ENCODE data around the gene NCLN.

NCLN gene, protein sequence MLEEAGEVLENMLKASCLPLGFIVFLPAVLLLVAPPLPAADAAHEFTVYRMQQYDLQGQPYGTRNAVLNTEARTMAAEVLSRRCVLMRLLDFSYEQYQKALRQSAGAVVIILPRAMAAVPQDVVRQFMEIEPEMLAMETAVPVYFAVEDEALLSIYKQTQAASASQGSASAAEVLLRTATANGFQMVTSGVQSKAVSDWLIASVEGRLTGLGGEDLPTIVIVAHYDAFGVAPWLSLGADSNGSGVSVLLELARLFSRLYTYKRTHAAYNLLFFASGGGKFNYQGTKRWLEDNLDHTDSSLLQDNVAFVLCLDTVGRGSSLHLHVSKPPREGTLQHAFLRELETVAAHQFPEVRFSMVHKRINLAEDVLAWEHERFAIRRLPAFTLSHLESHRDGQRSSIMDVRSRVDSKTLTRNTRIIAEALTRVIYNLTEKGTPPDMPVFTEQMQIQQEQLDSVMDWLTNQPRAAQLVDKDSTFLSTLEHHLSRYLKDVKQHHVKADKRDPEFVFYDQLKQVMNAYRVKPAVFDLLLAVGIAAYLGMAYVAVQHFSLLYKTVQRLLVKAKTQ
- total RNA-seq = 69.2 to 74.9 (median 71.0) reads per million in 3 donors

DNA sequence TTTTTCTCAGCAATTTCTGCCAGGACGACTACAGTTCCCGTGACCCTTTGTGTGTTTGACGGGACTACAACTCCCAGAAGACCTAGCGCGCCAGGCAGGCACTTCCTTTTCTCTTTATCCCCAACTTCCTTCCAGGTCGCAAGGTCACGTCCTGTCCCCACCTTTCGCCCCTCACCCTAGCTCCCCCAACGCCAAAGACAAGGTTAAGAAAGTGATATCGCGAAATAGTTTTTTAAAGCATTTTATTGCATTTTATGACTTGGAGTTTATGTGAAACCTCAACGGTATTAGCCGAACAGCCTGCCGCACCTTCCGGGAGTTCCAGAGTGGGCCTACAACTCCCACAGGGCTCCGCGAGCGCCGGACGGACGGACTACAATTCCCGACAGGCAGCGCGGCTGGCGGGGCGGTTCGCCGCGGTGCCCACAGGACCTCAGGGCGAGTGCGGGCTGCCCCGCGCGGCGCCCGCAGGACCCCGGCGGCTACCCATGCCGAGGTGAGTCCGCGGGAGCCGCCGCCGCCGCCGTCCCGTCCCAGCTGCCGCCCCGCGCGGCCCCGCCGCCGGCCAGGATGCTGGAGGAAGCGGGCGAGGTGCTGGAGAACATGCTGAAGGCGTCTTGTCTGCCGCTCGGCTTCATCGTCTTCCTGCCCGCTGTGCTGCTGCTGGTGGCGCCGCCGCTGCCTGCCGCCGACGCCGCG is at the start of gene NCLN:
TSS of gene NCLN (plus strand) at position 470 of the 699 bp plus-strand sequence. CDS start at position 571, 101 bp downstream.
- Histone ChIP-seq H3K27ac (ENCODE audit: insufficient read depth, low read length, poor library complexity, severe bottlenecking) (peak within 1 kb of the TSS; percentile 75), H3K36me3 (ENCODE audit: control insufficient read depth, insufficient read depth, low read length) (peaks cover 7% of the 10 kb centered on the region), H3K9me3 (ENCODE audit: control insufficient read depth, low read length) (no peaks in the 10 kb centered on the region), H3K27me3 (replicated peaks; ENCODE audit: control insufficient read depth, insufficient read depth, low read length, poor library complexity, severe bottlenecking) (no peaks in the 10 kb centered on the region), H3K4me1 (ENCODE audit: control insufficient read depth, insufficient read depth, low read length, poor library complexity, severe bottlenecking) (peaks cover 63% of the 10 kb centered on the region), H3K4me3 (ENCODE audit: insufficient read depth, low read depth, low read length, poor library complexity, severe bottlenecking) (peak within 1 kb of the TSS; percentile 77)
- DNase-seq = peak; percentile 82 to 90 (median 89)

DNA sequence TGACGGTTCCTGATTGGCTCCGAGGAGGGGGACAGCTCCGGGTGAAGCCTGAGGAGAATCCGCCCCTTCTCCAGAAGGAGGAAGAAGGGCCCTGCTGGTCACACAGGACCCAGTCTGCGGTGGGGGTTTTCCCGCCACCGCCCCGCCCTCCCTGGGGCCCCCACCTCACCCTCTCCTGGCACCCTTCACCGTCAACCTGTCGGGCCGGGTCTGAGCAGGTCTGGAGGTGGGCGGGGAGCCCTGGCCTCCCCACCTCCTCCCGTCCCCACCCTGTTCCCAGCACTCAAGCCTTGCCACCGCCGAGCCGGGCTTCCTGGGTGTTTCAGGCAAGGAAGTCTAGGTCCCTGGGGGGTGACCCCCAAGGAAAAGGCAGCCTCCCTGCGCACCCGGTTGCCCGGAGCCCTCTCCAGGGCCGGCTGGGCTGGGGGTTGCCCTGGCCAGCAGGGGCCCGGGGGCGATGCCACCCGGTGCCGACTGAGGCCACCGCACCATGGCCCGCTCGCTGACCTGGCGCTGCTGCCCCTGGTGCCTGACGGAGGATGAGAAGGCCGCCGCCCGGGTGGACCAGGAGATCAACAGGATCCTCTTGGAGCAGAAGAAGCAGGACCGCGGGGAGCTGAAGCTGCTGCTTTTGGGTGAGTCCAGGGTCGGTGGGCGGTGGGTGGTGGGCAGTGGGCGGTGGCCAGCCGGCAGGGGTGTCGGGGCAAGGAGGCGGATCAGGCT is 49.6 kb upstream of the NCLN start, which contains the start of gene GNA15:
TSS of gene GNA15 (plus strand) at position 73 of the 723 bp plus-strand sequence. CDS start at position 491, 418 bp downstream.
- peak within 1 kb of the TSS; percentile 57 for H3K4me3 ChIP-seq (ENCODE audit: insufficient read depth, low read depth, low read length, poor library complexity, severe bottlenecking)
- H3K9me3 ChIP-seq (ENCODE audit: control insufficient read depth, low read length) = no peaks in the 10 kb centered on the region
- peaks cover 31% of the 10 kb centered on the region for H3K4me1 ChIP-seq (ENCODE audit: control insufficient read depth, insufficient read depth, low read length, poor library complexity, severe bottlenecking)
- no peaks in the 10 kb centered on the region for H3K36me3 ChIP-seq (ENCODE audit: control insufficient read depth, insufficient read depth, low read length)
- peak within 1 kb of the TSS; percentile 67 for H3K27ac ChIP-seq (ENCODE audit: insufficient read depth, low read length, poor library complexity, severe bottlenecking)
- no peaks in the 10 kb centered on the region for H3K27me3 ChIP-seq (replicated peaks; ENCODE audit: control insufficient read depth, insufficient read depth, low read length, poor library complexity, severe bottlenecking)
- DNase-seq = peak; percentile 44 to 64 (median 59)

GRCh38 chr19:3136684-3137055 is 49.1 kb upstream of the NCLN start:
- Histone ChIP-seq H3K27ac (ENCODE audit: insufficient read depth, low read length, poor library complexity, severe bottlenecking) (peak overlapping the region; percentile 67), H3K36me3 (ENCODE audit: control insufficient read depth, insufficient read depth, low read length) (no peaks in the 10 kb centered on the region), H3K27me3 (replicated peaks; ENCODE audit: control insufficient read depth, insufficient read depth, low read length, poor library complexity, severe bottlenecking) (no peaks in the 10 kb centered on the region), H3K9me3 (ENCODE audit: control insufficient read depth, low read length) (no peaks in the 10 kb centered on the region), H3K4me3 (ENCODE audit: insufficient read depth, low read depth, low read length, poor library complexity, severe bottlenecking) (peak overlapping the region; percentile 57), H3K4me1 (ENCODE audit: control insufficient read depth, insufficient read depth, low read length, poor library complexity, severe bottlenecking) (peaks cover 36% of the 10 kb centered on the region)
- DNase-seq = no peak

GRCh38 chr19:3137119-3137518 is 48.6 kb upstream of the NCLN start:
- Histone ChIP-seq H3K9me3 (ENCODE audit: control insufficient read depth, low read length) (no peaks in the 10 kb centered on the region), H3K36me3 (ENCODE audit: control insufficient read depth, insufficient read depth, low read length) (no peaks in the 10 kb centered on the region), H3K27me3 (replicated peaks; ENCODE audit: control insufficient read depth, insufficient read depth, low read length, poor library complexity, severe bottlenecking) (no peaks in the 10 kb centered on the region), H3K4me3 (ENCODE audit: insufficient read depth, low read depth, low read length, poor library complexity, severe bottlenecking) (peak overlapping the region; percentile 57), H3K27ac (ENCODE audit: insufficient read depth, low read length, poor library complexity, severe bottlenecking) (peak overlapping the region; percentile 67), H3K4me1 (ENCODE audit: control insufficient read depth, insufficient read depth, low read length, poor library complexity, severe bottlenecking) (peaks cover 40% of the 10 kb centered on the region)
- no peak for DNase-seq

- no peaks in the 10 kb centered on the region for H3K27me3 ChIP-seq (replicated peaks; ENCODE audit: control insufficient read depth, insufficient read depth, low read length, poor library complexity, severe bottlenecking)
- H3K27ac ChIP-seq (ENCODE audit: insufficient read depth, low read length, poor library complexity, severe bottlenecking) = no peak overlapping the region
- H3K4me1 ChIP-seq (ENCODE audit: control insufficient read depth, insufficient read depth, low read length, poor library complexity, severe bottlenecking) = peaks cover 34% of the 10 kb centered on the region
- DNase-seq = no peak
- no peaks in the 10 kb centered on the region for H3K9me3 ChIP-seq (ENCODE audit: control insufficient read depth, low read length)
- no peak overlapping the region for H3K4me3 ChIP-seq (ENCODE audit: insufficient read depth, low read depth, low read length, poor library complexity, severe bottlenecking)
- no peaks in the 10 kb centered on the region for H3K36me3 ChIP-seq (ENCODE audit: control insufficient read depth, insufficient read depth, low read length)
Measured at GRCh38 chr19:3138268-3138667, 47.5 kb upstream of the NCLN start.

DNA sequence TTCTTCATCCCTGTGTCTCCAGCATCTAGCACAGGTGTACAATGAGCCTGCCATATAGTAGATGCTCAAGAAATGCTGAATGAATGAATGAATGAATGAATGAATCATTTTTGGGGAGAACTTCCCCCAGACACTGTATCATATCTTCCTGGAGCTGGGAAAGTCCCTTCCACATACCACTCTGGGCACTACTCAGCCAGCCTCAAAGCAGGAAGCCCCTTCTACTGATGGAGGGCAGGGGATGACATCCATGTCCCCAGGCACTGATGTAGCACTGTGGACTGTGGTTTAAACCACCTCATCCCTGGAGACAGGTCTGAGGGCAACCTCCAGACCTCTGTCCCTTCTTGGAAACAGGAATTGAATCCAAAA is 45.1 kb upstream of the NCLN start:
- no peak overlapping the region for H3K27ac ChIP-seq (ENCODE audit: insufficient read depth, low read length, poor library complexity, severe bottlenecking)
- H3K9me3 ChIP-seq (ENCODE audit: control insufficient read depth, low read length) = no peaks in the 10 kb centered on the region
- H3K27me3 ChIP-seq (replicated peaks; ENCODE audit: control insufficient read depth, insufficient read depth, low read length, poor library complexity, severe bottlenecking) = no peaks in the 10 kb centered on the region
- no peak for DNase-seq
- peaks cover 17% of the 10 kb centered on the region for H3K4me1 ChIP-seq (ENCODE audit: control insufficient read depth, insufficient read depth, low read length, poor library complexity, severe bottlenecking)
- H3K4me3 ChIP-seq (ENCODE audit: insufficient read depth, low read depth, low read length, poor library complexity, severe bottlenecking) = no peak overlapping the region
- no peaks in the 10 kb centered on the region for H3K36me3 ChIP-seq (ENCODE audit: control insufficient read depth, insufficient read depth, low read length)

DNA sequence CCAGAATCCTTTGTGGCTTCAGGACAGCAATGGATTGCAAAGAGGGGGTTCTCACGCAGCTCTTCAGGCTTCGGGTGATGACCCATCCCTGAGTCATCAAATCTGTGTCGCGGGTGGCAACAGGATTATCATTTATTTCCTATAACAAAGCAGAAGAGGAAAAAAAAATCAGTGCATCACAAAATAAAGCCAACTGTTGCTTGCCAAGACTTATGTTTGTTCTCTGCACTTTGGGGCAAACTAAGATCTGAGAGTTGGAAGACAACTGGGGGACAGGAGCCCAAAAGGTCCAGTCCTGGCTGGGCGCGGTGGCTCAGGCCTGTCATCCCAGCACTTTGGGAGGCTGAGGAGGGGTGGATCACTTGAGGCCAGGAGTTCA is 43.4 kb upstream of the NCLN start:
- H3K4me3 ChIP-seq (ENCODE audit: insufficient read depth, low read depth, low read length, poor library complexity, severe bottlenecking) = no peak overlapping the region
- no peaks in the 10 kb centered on the region for H3K36me3 ChIP-seq (ENCODE audit: control insufficient read depth, insufficient read depth, low read length)
- no peaks in the 10 kb centered on the region for H3K27me3 ChIP-seq (replicated peaks; ENCODE audit: control insufficient read depth, insufficient read depth, low read length, poor library complexity, severe bottlenecking)
- H3K27ac ChIP-seq (ENCODE audit: insufficient read depth, low read length, poor library complexity, severe bottlenecking) = peak overlapping the region; percentile 57
- peaks cover 19% of the 10 kb centered on the region for H3K4me1 ChIP-seq (ENCODE audit: control insufficient read depth, insufficient read depth, low read length, poor library complexity, severe bottlenecking)
- no peaks in the 10 kb centered on the region for H3K9me3 ChIP-seq (ENCODE audit: control insufficient read depth, low read length)
- DNase-seq = no peak

DNA sequence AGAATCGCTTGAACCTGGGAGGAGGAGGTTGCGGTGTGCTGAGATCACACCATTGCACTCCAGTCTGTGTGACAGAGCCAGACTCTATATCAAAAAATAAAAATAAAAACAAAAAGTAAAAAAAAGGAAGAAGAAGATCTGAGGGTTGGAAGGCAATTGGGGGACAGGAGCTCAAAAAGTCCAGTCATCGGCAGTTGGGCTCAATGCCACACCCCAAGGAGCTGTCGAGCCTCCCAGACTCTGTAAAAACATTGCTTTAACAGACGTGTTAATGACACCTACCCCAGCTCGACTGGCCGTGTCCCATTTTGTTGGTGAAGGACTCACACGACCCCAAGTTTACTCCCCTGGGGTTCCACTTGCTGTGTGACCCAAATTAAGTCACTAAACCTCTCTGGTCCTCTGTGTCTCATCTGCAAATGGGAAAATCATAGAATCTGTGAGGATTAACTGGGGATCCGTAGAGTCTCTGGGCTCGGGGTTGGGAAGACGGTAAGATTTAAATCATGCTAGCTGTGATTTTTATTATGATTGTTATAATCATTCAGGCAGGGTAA is 42.9 kb upstream of the NCLN start:
- Histone ChIP-seq H3K27ac (ENCODE audit: insufficient read depth, low read length, poor library complexity, severe bottlenecking) (no peak overlapping the region), H3K36me3 (ENCODE audit: control insufficient read depth, insufficient read depth, low read length) (no peaks in the 10 kb centered on the region)

GRCh38 chr19:3145909-3146676 is 39.6 kb upstream of the NCLN start:
- no peaks in the 10 kb centered on the region for H3K9me3 ChIP-seq (ENCODE audit: control insufficient read depth, low read length)
- no peak overlapping the region for H3K4me3 ChIP-seq (ENCODE audit: insufficient read depth, low read depth, low read length, poor library complexity, severe bottlenecking)
- no peaks in the 10 kb centered on the region for H3K36me3 ChIP-seq (ENCODE audit: control insufficient read depth, insufficient read depth, low read length)
- no peaks in the 10 kb centered on the region for H3K27me3 ChIP-seq (replicated peaks; ENCODE audit: control insufficient read depth, insufficient read depth, low read length, poor library complexity, severe bottlenecking)
- DNase-seq = no peak
- peaks cover 18% of the 10 kb centered on the region for H3K4me1 ChIP-seq (ENCODE audit: control insufficient read depth, insufficient read depth, low read length, poor library complexity, severe bottlenecking)
- no peak overlapping the region for H3K27ac ChIP-seq (ENCODE audit: insufficient read depth, low read length, poor library complexity, severe bottlenecking)

More for the DNA sequence above, 42.9 kb upstream of the NCLN start:
- Histone ChIP-seq H3K9me3 (ENCODE audit: control insufficient read depth, low read length) (no peaks in the 10 kb centered on the region), H3K4me3 (ENCODE audit: insufficient read depth, low read depth, low read length, poor library complexity, severe bottlenecking) (no peak overlapping the region), H3K4me1 (ENCODE audit: control insufficient read depth, insufficient read depth, low read length, poor library complexity, severe bottlenecking) (peaks cover 19% of the 10 kb centered on the region), H3K27me3 (replicated peaks; ENCODE audit: control insufficient read depth, insufficient read depth, low read length, poor library complexity, severe bottlenecking) (no peaks in the 10 kb centered on the region)
- no peak for DNase-seq
